Suppressor macrophage treated with lipopolysaccharide for 1 hour (primary cell): Measurements from ENCODE around the gene ARAP2.

ENCODE experiments used
- DNase-seq, 3 donors: peaks; one replicate each; pipeline ENCODE4 v3.0.0-alpha.2; 2020 to 2022

Gene ARAP2

DNA sequence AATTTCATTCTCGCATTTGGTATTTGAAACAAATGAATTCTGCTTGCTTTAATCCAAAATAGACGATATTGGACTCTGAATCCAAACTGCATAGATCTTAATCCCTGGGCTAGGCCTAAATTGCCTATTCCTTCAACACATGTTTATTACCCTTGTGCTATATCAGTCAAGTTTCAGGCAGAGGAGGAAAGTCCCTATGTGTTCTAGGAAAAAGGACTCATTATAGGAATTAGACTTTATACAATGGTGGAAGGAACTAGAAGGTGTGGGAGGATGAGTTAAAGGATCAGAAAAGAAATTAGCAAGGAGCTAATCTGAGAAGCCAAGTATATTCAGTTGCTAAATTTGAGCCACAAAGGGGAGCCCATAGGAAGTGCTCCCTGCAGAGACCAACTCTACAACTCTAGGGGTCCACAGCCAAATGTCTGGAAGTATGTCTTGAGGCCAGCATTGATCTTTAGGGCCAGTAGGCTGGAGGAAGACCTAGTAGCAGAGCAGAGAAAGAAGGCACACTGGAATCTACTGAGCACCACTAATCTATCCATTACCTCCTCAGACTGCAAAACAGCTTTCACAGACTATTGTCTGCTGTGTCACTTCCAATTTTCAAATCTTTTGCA, 20.0 kb upstream of the ARAP2 start:
- peak in 1 of 3 donors; percentile 72 for DNase-seq

DNA sequence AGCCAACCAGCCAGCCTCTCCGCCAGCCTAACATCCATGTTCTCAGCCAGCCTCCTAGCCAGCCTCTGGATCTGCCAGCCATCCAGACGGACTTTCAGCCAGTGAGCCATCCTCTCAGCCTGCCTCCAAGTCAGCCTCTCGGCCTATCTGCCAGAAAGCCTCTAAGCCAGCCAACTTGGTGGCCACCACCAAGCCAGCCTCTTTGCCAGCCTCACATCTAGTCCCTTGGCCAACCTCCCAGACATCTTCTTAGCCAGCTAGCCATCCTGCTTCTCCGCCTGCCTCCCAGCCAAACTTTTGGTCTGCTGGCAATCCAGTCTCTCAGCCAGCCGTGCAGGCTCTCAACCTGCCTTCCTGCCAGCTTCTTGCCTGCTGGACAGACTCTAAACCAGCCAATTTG, 16.4 kb upstream of the ARAP2 start:
- no peak for DNase-seq

DNA sequence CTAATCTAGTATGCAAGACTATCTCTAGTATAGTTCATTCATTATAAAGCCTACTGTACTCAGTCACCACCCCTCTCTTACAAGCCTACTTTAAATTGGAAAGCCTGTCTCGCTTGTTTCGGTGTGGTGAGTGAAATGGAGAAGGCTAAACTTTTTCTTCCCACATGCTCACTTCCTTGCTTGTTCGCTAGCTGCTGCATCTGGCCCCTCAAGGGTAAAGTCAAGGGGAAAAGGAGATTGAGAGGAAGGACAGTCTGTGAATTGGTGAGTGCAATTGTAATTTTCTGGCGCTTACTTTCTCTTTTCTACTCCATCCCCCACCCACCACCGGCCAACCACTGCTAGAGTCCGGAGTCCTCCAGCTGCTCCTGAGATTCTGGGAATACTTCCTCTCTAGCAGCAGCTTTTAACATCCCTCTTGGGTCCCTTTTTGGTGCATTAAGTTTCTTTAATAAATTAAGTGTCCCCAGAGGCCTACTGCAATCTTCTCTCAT, 12.1 kb upstream of the ARAP2 start:
- peak; percentile 33 to 52 (median 36) for DNase-seq

DNA sequence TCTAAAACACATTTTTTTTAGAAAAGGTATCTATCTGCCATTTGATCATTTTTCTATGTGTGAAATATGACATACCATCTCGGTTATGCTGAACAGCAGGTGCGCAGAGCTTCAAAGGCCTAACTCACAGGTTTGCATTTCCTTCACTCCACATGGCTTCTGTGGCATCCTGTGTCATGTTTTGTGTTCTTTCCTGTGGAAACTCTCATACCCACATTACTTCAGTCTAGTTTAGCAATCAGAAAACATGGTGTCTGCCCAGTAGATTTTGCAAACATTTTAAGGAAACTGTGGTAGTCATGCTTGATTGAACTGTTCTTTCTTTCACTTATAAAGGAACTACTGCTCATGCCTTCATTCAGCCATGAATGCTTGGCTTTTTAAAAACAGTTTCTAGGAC, 11.3 kb upstream of the ARAP2 start:
- peak; percentile 67 to 91 (median 88) for DNase-seq

DNA sequence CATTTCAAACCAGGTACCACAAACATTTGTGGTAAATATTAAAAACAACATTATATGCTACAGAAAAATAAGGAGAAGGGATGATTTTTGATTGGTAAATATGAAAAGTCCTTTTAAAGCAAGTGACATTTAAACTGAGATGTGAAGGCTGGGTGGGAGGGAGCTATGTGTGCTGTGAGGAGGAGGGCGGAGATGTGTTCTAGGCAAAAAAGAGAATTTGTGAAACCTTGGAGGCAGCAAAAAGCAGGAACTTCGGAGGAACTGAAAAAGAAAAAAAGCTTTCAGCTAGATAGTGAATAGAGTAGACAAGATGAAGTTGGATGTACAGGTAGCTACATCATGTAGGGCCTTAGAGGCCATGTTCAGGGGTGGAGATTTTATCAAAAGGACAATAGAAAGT, 10.1 kb upstream of the ARAP2 start:
- peak; percentile 40 to 64 (median 45) for DNase-seq

DNA sequence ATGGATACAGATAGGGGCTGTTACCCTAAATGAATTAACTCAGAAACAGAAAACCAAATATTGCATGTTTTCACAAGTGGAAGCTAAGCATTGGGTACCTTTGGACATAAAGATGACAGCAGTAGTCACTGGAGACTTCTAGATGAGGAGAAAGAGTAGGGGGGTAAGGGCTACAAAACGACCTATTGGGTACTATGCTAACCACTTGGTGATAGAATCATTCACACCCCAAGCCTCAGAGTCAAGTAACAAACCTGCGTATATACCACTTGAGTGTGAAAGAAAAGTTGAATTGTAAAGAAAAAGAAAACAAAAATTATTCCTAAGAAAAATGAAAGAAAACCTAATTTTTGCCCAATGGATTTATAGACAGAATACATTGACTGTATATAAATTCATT, 7.7 kb upstream of the ARAP2 start:
- no peak for DNase-seq

DNA sequence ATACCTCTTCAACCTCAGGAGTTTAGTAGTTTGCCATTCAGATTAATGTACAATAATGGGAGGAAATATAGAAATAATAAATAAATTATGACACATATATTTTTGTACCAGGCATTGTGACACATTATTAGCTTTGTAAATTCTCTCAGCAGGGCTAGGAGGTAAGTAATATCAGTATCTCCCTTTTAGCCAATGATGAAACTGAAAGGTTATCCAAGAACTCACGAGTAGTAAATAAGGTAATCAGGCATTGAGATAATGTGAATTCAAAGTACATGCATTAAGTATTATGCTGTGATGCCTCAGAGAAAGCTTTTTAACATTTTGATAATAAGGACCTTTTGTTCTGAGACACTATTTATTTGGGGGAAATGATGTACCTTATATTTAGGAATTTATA, 5.3 kb upstream of the ARAP2 start:
- no peak for DNase-seq

DNA sequence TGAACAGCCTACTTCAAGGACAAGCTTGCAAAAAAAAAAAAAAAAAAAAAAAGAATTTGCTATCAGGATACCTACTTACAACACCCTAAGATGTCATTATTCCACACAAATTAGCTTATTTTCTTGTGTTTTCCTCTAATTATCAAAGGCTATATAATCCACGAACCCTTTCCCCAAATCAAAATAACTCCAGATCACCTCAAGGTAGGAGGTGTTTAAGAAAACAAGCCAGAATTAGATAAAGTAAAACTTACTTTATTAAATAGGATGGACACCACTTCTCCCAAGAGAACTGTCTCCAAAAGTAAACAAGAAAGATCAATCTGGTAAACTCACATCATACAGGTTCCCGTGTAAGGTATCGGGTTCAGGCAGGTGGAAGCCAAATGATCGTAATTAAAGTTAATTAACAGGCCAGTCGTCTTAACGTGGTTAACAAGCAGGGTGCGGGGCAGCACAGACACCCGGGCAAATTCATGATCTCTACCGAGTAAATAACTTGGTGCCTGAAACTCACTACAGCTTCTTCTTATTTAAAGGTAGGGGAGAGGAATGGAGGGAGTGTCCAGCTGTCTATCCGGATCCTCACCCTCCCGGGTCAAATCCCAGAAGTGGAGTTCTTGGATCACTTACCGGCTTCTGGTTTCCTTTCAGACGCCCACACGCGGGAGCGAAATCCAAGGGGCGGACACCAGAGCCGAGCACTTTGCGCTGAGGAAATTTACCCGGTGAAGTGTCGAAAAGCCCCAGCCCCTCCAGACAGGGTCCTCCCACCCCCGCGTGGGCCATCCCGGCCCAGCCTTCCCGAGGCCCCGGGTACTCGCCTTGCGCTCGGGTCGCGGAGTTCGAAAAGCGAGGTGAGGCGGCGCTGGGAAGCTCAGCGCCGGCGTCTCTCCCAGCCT, 708 bp downstream of the ARAP2 start:
- peak; percentile 98 to 99 (median 98) for DNase-seq

DNA sequence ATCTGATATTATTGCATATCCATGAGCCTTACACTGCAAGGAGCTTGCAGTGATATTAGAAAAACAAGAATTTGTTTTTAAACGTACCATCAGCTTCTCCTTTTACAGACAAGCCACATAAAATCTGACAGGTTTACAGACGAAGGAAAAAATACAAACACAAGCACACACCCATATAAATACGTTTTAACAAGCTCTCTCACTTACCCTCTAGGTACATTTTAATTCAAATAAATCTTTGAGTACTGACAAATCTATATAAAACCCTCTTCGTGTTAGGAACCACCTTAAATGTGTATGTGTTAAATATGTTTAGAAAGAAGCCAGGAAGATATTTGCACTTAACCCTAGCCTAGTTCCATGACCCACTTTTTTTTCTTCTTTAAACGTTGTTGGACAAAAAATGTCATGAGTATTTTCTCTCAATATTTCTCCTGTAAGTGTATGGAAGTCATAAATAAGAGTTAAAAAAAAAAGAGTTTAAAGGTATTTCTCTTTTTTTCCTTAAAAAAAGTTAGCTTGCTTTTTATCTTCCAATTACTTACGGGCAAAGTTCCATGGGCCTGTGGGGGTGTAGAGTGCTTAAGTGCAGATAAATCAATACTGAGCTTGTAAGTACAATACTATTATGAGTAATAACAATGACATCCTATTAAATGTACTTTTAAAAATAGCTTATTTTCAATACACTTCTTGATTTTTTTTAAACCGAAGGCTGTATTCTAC, 1.5 kb downstream of the ARAP2 start:
- peak in 1 of 3 donors; percentile 36 for DNase-seq

DNA sequence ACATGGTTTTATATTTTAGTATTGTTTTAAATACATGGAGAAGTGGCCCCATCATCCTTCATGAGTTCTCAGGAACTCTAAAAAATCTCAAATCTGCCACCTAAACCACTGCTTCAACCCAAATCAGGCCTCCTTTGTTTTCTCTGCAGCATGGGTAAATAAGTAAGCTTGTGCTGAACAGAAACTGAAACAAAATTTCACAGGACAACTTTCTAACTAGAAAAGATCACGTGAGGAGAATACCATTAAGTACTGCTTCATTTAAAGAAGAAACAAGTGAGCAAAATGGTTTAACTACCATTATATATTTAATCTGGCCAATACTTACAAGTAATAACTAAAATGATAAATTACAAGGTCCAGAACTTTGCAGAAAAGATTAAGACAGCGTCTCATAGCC, 2.5 kb downstream of the ARAP2 start:
- peak; percentile 47 to 83 (median 67) for DNase-seq

DNA sequence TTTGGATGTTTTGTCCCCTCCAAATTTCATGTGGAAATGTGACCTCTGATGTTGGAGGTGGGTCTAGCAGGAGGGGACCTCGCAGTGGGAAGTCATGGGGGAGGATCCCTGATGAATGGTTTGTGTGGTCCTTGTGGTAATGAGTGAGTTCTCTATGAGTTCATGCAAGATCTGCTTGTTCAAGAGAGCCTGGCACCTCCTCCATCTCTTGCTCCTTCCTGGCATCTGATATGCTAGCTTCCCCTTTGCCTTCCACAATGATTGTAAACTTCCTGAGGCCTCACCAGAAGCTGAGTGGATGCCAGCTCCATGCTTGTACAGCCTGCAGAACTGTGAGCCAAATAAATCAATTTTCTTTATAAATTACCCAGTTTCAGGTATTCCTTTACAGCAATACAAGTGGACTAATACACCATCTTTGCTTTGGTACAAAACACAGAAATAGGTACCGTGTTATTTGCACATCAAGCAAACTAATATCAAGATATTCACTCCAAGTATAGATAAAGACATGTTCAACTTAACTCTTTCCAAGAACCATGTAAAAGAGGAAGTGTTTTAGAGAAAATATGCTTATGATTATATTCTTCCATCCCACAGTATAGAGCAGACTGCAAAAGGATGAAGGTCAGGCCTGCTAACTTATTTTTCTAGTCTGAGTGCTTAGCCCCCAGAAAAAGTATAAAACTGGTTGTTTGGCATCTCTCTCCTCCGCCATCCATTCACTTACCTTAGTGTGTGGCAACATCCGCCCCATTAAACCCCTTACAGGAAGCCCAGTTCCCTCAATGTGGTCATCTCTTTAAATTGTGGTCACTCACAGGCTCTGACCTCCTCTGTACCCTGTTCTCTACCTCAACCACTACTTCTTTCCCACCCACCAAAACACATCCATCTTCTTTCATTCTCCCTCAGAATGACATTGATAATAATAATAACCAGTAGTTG, 6.7 kb downstream of the ARAP2 start:
- peak in 2 of 3 donors; percentile 29 to 32 for DNase-seq

DNA sequence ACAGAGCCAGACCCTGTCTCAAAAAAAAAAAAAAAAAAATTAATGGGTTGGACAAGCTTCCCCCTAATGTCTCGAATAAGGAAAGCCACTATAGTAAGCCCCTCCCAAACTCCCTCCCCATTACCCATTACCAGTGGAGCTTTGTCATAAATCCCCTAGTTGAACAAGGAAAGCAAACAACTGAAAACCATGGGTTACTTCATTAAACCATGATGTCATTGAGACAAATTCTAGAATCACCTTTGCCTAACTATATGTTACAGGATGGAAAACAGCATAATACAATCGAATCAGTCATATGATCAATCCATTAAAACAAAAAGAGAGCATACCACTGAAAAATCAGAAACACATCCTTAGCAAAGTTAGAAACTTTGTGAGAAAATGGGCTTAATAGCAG, 8.2 kb downstream of the ARAP2 start:
- peak in 2 of 3 donors; percentile 14 to 25 for DNase-seq

DNA sequence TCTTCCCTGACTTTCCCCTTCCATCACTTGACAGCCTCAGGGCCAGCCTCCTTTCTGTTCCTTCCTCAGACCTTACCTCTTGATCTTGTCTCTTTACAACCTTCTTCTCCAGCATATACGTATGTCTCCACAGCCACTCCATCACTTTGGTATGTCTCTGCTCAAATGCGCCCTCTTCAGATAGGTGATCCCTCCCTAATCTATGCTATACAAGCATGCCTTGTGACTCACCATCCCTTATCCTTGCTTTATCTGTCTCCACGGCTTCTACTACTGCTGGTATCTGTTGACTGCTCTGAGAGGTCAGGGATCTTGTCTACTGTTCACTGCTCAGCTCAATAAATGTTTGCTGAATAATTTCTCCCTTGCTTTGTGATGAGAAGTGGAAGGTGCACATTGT, 9.0 kb downstream of the ARAP2 start:
- DNase-seq: peak in 2 of 3 donors; percentile 3 to 17

DNA sequence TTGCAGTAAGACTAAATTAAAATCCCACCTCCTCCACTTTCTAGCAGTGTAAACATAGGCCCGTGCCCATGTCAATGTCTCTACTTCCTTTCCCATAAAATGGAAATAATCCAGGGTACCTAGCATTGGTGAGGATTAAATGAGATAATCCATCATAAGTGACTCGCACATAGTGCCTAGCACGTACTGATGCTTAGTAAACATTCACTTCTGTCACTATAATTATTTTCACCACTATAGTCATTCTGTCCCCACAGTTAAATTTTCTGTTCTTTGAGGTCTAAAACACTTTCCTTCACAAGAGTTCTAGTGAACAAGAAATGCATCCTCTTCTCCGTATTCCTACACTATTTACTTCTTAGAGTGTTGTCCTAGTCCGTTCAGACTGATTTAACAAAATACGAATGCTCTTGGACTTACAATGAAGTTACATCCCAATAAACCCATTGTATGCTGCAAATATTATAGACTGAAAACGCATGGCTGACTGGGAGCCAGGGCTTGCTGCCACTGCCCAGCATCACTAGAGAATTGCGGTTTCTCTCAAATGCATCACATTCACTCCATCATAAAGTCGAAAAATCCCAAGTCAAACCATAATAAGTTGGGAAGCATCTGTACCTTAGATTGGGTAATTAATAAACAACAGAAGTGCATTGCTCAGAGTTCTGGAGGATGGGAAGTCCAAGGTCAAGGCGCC, 10.6 kb downstream of the ARAP2 start:
- DNase-seq: no peak

DNA sequence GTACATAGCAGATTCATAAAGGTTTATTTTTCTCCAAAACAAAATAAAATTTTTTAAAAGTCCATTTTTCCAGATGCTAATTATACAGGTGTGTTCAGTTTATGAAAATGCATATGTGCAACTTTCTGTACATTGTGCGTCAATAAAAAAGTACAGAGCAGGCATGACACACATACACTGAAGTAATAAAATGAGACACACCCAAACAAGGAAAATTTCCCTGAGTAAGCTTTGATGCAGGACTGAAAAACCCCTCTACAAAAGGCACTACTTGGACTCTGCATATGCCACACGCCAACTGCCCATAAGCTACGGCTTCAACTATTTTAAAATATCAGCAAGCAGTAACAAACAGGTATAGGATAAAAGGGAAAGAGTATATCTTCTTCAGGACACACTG, 13.8 kb downstream of the ARAP2 start:
- peak in 2 of 3 donors; percentile 57 to 63 for DNase-seq

DNA sequence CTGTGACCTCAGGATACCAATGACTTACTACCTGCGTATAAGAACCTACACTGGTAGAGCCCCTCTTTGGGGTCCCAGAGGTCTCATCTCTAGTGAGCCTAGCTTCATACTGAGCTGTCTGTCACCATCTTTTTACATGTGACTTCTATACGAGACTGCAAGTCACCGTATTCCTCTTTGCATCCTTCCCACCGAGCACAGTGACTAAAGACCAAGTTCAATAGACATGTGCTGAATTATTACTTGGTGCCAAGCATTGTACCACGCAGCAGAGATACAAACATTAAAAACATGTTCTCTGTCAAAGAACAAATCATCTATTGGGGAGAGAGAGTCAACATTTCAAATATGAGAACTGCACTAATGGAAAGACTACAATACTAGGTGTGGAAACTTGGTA, 16.4 kb downstream of the ARAP2 start:
- no peak for DNase-seq

DNA sequence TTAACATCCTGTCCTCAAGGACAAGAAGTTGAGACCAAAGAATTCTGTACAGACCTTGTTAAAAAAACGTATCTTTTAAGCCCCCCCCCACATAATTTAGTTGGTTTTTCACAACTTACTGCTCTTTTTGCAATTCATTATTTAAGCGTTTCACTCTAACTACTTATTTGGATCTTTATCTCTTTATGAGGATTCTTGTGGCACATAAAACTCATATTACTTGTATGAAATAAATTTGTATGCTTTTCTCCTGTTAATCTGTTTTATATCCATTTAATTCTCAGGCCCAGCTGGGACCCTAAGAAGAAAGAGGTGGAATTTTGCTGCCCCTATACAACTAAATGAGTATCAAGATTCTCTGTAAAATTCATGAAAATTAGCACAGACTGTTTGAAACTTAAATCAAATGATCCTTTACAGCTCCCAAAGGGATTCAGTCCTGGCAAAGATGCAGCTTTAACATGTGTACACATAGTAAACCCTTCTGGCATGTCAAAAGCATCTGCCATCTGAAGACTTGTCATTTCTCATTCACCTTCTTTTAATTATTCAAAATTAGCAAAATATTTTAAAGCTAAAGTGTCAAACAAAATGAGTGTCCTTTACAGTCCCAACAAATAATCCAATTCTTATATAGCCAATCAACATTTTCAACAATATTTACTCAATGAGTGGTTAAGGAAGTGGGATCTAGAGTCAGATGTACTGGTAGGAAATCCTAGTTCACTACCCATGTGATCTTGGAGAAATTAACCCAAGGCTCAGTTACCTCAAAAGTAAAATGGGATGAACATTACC, 17.7 kb downstream of the ARAP2 start:
- no peak for DNase-seq

DNA sequence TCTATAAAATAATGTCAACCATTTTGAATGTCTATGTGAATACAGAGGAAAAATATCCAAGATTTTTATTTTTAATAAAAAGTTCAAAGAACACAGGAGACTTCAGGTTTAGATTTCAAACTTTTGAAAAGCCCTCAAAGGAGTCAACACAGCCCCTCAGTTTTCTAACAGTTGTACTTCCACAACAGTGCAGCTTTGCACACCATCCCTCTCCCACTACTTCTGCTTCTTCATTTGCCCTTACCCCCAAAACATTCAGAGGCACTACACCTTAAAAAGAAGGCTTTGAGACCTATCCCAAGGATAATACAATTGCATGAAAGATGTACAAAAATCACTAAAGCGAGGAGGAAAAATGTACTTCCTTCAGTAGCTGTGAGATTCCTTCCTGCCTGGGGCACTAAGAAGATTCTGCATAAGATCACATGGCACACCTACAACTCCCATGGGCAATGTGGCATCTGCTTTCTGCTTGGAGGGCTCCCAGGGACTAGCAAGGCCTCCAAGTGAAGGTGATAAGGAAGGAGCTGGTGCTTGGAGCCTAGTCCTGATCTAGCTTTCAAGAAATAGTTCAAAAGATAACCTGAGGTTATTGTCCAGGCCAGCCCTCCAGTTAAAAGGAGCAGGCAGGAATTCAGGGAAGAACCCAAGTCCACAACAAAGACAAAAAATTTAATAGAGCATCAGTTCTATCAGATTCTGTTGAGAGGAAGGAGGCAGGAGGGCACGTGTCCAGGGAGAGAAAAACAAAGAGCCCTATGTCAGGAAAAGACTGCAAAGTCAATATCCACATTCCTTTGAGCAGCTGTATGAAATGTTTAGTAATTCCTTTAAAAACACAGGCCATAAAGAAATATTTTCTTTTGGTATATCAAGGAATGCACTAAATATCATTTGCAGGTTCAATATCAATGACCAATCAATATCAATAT, 19.1 kb downstream of the ARAP2 start:
- DNase-seq: no peak

DNA sequence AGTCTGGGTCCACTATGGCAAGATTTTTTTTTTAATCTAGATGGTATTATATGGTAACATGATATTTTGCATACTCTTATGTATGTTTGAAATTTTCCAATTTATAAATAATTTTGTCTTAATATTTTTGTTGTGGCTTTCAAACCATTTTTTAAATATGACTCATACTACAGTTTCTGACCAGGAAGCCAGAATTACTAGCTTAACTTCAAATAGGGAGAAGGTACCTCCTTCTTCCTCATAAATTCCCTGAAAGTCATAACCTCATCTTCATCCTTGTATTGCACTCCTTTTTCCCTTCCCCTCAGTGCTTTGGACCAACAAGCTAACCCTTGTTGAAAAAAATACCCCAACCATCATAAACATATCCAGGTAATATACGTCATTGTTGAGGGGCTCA, 21.6 kb downstream of the ARAP2 start:
- no peak for DNase-seq

DNA sequence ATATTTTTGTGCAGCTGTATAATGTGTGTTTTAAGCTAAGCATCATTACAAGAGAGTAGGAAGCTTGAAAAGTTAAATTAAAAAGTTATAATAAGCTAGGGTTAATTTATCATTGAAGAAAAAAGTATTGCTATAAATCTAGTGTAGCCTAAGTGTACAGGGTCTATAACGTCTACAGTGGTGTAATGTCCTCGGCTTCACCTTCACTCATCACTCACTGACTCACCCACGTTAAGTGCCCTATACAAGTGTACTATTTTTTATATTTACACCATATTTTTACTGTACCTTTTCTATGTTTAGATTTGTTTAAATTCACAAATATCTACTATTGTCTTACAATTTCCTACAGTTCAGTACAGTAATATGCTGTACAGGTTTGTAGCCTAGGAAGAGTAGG, 23.5 kb downstream of the ARAP2 start:
- DNase-seq: no peak
